Measurements from ENCODE around the gene FAM229A.

- TF ChIP-seq, protein P1, sequence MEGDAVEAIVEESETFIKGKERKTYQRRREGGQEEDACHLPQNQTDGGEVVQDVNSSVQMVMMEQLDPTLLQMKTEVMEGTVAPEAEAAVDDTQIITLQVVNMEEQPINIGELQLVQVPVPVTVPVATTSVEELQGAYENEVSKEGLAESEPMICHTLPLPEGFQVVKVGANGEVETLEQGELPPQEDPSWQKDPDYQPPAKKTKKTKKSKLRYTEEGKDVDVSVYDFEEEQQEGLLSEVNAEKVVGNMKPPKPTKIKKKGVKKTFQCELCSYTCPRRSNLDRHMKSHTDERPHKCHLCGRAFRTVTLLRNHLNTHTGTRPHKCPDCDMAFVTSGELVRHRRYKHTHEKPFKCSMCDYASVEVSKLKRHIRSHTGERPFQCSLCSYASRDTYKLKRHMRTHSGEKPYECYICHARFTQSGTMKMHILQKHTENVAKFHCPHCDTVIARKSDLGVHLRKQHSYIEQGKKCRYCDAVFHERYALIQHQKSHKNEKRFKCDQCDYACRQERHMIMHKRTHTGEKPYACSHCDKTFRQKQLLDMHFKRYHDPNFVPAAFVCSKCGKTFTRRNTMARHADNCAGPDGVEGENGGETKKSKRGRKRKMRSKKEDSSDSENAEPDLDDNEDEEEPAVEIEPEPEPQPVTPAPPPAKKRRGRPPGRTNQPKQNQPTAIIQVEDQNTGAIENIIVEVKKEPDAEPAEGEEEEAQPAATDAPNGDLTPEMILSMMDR (conservative IDR thresholded peaks at IDR 0.05; ENCODE audit: low read depth in 2 of 2): no peak
- TF ChIP-seq JUNB (IDR thresholded peaks at IDR 0.05; ENCODE audit: unreplicated experiment): no peak
- no peak; the same call in none of the 2 replicates for TF ChIP-seq POLR2AphosphoS5 (IDR thresholded peaks at IDR 0.05; ENCODE audit: low read depth)
- no peak for TF ChIP-seq EZH2 (IDR thresholded peaks at IDR 0.05; ENCODE audit: low read depth, unreplicated experiment)
- no peak for TF ChIP-seq STAT1 (IDR thresholded peaks at IDR 0.05; ENCODE audit: unreplicated experiment)
These were observed 29.8 kb downstream of the FAM229A start for GRCh38 chr1:32332290-32333079.

Measured in GM23338 (cell line).